GM19372 (cell line): ENCODE results near the gene NAGPA.

Experiments used
- ATAC-seq: cut with Tn5 transposase; IDR thresholded peaks from one replicate; pipeline ENCODE4 v1.9.1; 2021; ENCODE audit warnings: mild to moderate bottlenecking, low read depth, moderate library complexity; ENCODE audit not compliant: unreplicated experiment

The NAGPA gene

DNA sequence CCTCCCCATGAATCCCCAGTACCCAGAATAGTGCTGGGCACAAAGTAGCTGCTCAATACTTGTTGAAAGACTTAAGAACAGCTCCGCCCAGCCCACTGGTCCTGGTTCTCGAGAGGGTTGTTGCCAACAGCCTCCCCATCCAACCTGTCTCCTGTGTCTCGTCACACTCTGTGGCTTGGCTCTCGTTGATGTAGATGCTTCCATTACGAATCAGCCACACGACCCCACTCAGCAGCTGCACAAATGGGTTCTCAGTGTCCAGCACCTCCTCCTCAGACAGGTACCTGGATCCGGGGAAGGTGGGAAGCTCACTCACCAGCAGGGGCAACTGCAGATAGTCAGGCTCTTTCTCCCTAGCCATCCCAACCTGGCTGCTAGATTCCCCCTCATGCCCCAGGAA is 2.1 kb downstream of the NAGPA start:
- ATAC-seq = no peak

DNA sequence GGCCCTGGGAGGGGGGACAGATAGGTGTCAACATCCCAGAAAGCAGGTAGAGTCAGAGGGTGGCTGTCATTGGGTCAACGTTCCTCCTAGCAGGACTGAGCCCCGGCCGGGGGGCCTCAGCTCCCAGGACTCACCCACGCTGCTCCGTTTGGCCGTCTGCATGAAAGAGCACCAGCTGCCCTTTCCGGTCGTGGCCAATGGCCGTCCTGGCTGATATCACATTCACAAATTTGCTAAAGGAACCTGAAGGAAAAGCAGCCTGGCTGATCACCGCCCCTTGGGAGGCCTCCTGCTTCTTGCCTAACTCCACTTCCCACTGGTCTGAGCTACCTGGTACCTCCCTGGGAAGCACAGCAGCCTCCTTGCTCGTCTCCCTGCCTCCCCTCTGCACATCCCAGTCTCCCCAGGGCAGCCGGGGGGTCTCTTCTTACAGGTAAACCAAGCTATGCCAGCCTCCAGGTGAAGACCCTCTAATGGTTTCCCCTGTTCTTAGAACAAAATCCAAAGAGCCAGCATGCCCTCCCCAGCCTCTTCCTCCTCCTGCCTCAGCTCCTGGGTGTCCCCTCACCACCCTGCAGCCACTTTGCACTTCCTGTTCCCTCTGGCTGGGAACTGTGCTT is 3.4 kb downstream of the NAGPA start:
- no peak for ATAC-seq

DNA sequence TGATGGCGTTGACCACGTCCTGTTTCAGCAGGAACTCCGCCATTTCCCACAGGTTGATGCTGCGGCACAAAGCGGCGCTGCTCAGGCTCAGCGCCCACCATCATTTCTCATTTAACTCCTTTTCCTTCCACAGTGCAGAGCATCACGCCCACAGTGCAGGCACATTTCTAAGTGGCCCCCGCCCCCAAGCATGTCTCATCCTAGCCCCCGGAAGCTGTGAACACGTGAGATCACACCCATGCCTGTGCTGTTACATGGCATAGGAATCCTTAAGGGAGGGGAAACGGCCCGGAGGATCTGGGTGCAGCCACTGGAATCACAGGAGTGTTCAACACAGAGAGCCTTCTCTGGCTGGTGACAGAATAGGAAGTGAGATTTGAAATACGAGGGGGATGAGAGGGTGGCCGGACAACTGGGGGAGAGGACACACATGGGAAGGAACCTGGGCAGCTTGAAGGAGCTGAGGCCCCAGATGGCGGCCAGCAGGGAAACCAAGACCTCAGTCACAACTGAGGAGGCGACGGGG is 4.7 kb downstream of the NAGPA start:
- ATAC-seq = no peak

DNA sequence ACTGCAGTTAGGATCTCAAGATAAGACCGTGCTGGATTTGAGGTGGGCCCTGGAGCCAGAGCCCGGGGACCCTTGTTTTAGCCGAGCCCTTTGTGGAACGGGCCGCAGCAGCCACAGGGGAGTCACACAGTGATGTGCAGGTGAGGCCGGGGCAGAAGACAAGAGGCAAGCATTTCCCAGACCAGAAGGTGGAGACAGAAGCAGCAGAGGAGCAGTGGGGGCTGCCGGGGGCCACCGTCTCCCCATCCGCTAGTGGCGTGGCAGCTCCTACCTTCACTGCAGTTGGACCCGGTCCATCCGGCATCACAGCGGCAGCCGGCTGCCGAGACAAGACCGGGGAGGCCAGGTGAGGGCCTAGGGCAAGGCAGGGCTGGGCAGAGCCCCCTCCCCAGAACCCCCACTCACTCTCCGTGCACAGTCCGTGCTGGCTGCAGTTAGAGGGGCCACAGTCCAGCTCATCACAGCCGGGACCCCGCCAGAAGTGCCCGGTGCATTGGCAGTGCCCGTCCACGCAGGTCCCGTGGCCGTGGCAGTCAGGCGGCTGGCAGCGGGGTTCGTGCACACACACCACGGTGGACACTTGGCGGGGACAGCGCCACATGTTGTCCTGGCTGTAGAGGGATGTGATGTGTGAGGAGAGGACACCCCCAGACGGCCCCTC is 6.0 kb downstream of the NAGPA start:
- no peak for ATAC-seq

DNA sequence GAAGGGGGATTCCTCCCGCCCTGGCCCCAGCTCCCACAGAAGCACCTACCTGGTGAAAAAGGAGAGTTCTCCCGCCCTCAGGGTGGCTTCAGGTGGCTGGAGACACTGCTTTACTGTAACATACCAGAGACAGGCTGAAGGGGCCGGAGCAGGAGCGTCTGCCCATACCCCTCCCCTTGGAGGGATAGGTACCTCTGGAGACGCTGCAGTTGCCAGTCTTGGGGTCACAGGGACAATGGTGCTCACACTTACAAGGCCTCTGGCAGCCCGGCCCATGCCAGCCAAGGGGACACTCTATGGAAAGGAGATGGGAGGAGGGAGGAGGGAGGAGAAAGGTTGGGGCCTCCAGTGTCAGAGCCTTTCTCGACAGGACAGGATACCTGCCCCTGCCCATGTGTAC is 6.6 kb downstream of the NAGPA start:
- no peak for ATAC-seq

DNA sequence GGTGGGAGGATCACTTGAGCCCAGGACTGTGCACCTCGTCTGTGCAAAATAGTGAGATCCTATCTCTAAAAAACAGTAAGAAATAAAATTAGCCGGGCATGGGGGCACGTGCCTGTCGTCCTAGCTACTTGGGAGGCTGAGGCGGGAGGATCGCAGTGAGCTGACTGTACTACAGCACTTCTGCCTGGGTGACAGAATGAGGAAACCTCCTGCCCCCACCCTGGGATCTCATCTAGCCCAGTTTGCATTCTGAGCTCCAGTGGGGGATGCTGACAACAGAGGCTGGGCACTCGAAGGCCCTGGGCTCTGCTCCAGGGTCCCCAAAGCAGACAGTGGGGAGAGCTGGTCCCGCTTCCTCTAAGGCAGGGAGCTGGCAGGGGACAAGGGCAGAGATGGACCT is 7.1 kb downstream of the NAGPA start:
- ATAC-seq = no peak

DNA sequence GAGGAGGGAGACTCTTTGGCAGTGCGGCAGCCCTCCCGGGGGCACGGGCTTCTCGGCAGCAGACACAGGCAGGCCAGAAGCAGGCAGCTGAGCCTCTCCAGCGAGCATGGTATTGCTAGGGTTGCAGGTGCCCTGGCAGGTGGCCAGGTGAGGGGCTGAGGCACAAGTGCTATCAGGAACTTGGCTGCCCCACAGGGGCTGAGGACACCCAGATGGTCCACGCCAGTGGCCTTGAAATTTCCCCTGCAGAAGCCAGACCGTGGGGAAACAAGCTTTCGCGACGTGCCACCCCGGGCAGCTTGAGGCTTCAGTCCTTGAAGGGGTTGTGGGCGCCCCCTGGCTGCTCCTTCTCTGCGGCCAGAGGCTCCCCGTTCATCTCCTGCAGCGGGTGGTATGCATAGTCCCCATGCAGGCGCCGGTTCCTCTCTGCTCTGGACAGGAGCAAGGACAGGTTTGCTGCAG is 8.5 kb downstream of the NAGPA start:
- ATAC-seq = no peak

DNA sequence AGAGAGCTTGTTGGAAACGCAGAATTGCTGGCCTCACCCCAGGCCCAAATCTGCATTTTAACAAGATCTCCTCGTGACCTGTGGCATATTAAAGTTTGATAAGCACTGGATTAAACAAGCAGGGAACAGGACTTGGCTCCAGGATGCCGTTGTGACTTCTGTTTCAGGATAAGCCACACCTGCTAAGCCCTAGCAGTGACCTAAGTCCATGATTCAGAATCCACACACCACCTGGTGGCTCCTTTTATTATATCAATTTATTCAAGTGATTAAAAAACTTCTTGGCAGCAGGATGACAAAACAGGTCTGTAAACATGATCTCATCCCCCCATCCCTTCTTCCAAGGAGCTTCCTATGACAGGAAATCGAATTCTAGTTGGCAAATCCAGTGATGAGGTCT is 9.1 kb downstream of the NAGPA start:
- ATAC-seq = no peak

DNA sequence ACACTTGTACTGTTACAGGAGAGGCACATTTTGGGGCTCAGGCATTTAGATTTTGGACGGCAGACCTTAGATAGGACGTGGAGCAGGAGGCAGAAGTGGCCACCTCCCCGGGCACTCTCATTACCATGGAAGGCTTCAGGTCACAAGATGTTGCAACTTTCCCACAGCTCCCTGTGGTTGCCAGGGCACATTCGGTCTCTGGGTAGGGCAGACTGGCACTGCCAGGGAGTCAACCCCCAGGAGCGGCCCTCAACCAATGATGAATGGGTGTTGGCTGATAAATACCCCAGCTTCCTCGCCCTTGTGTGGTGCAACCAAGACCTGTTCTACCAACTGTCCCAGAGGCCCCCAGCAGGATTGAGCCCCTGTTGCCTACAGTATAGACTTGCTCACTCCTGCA is 11.2 kb downstream of the NAGPA start:
- ATAC-seq = no peak

DNA sequence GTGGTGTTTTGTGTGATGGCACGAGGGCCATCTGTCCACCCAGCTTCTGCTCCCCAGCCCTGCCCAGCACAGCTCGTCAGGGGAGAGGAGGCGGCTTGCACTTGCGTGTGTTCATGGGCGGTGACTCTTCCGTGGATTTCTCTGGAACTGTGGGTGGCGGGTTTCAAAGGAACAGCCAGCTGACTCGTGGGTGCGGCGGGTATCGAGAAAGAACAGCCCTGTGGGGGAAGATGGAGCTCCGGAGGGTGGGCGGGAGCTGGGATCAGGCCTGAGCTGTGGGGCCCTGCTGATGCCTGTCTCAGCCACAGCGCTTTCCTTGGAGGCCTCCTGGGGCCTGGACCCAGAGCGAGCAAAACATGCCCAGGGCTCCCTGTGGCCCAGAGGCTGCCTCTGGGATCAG is 13.2 kb downstream of the NAGPA start:
- no peak for ATAC-seq

DNA sequence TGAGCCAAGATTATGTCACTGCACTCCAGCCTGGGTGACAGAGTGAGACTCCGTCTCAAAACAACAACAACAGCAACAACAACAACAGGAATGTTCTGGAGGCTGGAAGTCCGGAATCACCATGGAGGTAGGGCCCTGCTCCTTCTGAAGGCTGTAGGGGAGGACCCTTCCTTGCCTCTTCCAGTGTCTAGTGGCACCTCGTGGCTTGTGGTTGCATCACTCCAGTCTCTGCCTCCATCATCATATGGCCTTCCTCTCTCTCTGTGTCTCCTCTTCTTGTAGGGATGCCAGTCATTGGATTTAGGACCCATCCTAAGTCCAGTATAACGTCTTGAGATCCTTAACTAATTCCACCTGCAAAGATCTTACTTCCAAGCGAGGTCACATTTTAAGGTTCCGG is 14.0 kb downstream of the NAGPA start:
- ATAC-seq = no peak

DNA sequence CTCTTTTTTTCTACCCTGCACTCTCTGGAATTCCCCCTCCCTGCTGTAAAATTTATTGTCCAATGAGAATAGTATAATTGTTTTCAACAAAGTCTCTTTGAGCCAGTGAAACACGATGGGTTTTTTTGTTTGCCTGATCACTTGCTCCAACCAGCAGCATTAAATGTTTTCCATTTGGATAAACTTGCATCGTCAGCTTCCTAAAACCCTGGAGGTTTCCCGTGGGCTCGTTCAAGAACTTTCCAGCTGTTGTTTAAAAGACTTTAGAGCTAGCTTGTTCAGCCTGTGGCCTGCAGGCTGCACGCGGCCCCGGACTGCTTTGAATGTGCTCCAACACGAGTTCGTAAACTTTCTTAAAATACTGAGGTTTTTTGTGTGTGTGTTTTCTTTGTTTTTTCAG is 14.9 kb downstream of the NAGPA start:
- ATAC-seq = no peak

DNA sequence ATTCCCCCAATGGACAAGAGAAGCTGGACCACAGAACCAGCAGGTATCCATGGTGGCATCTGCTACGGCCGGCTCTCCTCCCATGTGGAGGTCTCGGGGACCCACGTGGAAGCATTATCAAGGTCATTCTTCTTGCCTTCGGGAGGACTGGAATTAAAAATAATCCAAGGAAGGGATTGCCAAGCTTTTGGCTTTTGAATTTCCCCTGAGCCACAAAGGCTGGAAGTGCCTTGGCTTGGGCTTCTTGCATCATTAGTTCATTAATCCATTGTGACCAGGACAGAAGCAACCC is 16.1 kb downstream of the NAGPA start:
- no peak for ATAC-seq

DNA sequence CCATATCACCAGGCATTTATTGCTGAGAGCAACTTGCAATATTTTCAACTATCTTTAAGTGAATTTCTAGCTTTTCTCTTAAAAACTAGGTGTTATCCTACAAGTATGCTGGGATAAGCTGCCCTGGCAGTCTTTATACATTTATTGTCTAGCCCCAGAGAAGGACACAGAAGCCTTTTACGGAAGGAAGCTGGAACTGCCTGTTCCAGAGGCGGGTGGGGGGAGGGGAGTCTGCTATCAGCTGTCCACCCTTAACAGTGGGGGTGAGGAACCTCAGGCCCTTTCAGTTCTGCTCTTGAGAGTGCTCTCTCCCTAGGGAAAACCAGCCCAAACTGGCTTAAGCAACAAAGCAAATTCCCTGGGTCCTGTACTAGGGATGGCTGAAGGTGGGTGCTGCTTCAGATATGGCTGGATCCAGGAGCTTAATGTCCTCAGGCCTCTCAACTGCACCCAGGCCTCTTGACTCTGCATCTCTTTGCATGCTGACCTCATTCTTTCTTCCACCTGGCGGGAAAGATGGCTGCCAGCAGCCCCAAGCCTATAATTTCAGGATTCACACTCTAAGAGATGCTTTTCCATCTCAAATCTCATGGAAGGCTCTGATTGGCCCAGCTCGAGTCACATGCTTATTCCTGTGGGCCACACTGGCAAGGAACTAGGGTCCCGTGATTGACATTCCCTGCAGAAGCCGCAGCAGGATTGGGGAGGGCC is 16.6 kb downstream of the NAGPA start:
- ATAC-seq = no peak

DNA sequence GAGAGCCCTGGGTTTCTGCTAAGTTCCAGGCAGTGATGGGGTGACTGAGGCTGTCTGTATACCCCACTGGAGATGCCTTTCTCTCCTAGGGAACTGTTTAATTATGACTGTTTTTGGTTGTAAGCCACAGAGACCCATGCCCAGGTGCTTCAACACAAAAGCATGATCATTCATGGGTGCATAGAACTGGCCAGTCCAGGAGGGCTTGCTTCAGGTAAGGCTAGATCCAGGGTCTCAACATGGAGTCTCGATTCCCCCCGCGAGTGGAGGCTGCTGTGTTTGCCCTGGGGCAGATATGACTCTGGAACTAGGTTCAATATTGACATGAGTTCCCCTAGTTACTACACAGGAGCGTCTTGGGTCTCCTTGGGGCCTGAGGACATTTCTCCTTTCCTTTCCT is 17.8 kb downstream of the NAGPA start:
- ATAC-seq = no peak

DNA sequence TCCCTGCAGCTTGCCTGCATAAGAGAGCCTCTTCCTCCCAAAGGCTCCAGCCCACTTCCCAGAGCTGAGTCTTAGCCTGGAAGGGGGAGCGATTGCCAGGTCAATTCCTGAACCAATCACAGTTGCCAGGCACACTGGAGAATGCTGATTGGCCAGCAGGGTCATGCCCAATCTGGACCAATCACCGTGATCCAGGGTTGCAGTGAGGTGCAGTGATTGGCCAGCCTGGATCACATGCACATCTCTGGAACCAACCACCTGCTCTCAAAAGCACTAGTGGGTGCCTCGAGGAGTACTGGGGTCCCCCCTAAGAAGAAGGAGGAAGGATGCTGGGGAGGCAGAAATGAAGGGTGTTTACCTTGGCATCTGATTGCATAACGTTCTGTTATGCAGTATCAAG is 18.4 kb downstream of the NAGPA start:
- no peak for ATAC-seq

DNA sequence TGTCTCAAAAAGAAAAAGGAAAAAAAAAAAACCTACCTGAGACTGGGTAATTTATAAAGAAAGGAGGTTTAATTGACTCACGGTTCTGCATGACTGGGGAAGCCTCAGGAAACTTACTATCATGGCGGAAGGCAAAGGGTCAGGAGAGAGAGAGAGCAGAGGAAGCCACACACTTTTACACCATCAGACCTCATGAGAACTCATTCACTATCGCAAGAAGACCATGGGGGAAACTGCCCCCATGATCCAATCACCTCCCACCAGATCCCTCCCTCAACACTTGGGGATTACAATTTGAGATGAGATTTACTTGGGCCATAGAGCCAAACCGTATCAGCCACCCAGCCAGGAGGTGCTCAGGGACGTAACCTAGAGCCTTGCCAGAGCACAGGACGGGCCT is 20.8 kb downstream of the NAGPA start:
- ATAC-seq = no peak

DNA sequence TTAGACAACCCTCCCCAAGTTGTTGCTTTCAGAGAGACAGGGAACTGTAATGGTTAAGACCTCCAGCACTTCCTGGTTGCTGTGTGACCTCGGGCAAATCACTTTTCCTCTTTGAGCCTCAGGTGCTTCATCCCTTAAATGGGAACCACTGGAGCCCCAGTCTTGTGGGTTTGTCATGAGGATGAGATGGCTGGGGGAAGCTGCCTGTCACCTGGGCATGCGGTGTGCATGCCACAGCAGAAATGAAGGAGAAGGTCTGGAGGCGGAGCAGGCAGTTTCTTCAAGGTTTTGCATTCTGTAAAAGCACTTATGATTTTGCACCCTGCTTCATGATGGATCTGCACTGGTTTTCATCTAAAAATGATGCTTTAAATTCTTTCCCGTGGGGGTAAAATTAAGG is 22.1 kb downstream of the NAGPA start:
- ATAC-seq = no peak

DNA sequence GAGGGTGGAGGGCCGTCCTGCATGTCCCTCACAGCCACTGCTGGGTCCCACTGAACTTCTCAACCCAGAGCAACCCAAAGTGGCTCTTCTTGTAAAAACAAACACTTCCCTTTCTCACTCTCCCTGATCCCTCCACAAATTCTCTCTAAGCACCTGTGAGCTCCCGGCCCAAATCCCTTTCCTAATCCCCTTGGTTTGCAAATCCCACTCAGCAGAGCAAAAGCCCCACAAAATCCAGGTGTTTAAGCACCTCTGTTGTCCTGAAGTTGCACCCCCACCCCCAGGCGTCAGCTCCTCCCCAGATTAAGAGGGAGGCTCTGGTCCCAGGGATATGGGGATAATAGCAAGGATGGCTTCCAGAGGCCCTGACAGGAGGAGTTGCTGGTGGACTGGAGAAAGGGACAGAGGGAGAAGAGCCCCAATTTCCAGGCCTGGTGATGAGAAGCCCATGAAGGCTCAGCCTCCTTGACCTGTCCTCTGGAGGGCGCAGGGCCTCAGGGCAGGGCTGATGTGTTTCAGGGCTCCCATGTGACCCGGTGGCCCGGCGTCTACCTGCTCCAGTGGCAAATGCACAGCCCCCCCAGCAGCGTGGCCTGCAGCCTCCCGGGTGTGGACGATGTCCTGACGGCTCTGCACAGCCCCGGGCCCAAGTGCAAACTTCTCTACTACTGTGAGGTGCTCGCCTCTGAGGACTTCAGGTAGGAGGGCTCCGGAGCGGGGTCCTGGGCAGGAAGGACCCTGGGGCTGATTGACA is 23.0 kb downstream of the NAGPA start:
- ATAC-seq = no peak

DNA sequence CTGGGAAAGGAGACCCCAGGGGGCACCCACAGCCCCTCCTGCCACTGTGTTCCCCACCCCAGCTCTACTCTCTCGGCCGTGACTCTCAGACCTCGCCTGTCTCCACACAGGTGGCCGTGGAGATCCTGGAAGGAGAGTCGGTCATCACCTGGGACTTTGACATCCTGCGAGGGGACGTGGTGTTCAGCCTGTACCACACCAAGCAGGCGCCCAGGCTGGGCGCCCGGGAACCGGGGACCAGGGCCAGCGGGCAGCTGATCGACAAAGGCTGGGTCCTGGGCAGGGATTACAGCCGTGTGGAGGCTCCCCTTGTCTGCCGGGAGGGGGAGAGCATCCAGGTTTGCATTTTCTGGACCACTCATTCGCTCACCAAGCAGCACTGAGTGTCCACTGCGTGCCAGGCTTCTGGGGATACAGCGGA is 25.4 kb downstream of the NAGPA start:
- no peak for ATAC-seq

DNA sequence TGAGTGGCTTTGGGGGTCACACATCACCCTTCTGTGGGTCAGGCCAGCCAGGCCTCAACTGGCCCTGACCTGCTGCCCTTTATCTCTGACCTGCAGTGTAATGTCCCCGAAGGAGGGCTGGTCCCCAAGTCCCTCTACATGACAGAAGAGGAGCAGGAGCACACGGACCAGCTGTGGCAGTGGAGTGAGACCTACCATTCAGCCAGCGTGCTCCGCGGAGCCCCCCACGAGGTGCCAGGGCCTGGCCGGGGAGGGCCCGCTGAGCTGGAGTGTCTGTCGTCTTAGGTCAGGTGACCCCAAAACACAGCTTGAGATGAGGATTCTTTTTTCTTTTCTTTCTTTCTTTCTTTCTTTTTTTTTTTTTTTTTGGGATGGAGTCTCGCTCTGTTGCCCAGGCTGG is 26.5 kb downstream of the NAGPA start:
- ATAC-seq = no peak
